Activated CD8-positive, alpha-beta memory T cell treated with anti-CD3 and anti-CD28 coated beads, Interleukin-2, amount 50 U/mL, for 24 hours (primary cell): Measurements from ENCODE around the gene SAPCD2.
"Not testable (repeated sequence)": the region's sequence is repeated elsewhere in the genome, so short reads cannot be mapped to it uniquely, and the experiment has no call there.

Experiments used
- DNase-seq: peaks from one replicate; pipeline ENCODE4 v3.0.0-alpha.2; 2020; ENCODE audit errors: extremely low read depth

Gene SAPCD2

GRCh38 chr9:137070201-137070905 is at the start of gene SAPCD2:
TSS of gene SAPCD2 (minus strand) at chr9:137070557. CDS start at chr9:137070460, 97 bp downstream.
- DNase-seq, result peak; percentile 61

- not testable (repeated sequence) for DNase-seq
Measured at GRCh38 chr9:137118092-137118603, 47.8 kb upstream of the SAPCD2 start.

DNA sequence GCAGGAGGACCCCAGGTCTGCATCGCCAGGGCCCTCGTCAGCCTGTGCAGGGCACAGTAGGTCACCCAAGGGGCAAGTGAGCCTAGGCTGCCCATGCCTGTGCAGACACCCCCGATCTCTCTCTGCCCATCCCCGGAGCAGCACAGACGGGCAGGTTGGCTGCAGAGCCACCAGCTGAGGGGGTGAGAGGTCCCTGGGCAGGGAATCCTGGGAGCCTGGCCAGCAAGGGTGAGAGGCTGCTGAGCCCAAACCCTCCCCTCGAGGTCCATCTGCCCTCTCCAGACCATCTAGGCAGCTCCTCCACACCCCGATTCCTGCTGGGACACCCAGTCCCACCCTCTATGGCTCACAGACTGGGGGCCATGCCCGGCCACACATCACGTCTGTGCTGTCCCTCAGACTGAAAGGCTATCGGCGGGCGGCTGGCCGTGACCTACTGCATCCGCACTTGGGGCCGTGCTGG is 46.9 kb upstream of the SAPCD2 start:
- DNase-seq, result no peak

- DNase-seq, result no peak
Measured at GRCh38 chr9:137116728-137117127, 46.4 kb upstream of the SAPCD2 start.

- no peak for DNase-seq
Measured at GRCh38 chr9:137116027-137116507, 45.7 kb upstream of the SAPCD2 start.

DNA sequence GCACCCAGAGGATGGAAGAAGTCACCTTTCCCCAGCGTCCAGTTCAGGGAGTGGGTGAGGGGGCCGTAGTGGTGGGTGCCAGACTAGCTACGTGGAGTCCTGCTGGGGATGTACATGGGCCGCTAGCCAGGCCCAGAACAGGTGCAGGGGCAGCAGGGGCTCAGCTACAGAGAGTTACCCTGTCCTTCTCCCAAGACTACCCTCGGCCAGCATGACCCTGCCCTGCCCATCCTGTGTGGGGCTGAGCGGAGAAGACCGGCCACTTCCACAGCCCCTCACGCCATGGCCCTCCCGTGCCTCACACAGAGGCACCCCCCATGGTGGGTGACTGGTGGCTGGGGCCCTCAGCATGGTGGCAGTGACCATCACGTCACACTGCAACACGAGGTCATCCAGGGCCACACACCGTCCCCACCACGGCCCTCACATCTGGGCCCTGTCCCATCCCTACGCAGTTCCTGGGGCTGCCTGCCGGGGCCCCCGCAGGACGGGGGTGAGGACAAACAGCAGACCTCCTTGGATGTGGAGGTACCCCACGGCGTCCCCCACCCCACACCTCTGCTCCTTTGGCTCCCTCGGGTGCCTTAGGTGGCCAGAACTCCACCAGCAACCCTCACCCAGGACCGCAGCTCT is 45.2 kb upstream of the SAPCD2 start:
- DNase-seq, result no peak

GRCh38 chr9:137114613-137115393 is 44.4 kb upstream of the SAPCD2 start, which contains the start of gene DPP7:
TSS of gene DPP7 (minus strand) at chr9:137114733. CDS start at chr9:137114713, 20 bp downstream.
- DNase-seq, result peak; percentile 34

GRCh38 chr9:137114220-137114612 is 43.9 kb upstream of the SAPCD2 start:
- no peak for DNase-seq

- DNase-seq, result no peak
Measured at GRCh38 chr9:137113385-137114159, 43.2 kb upstream of the SAPCD2 start.

GRCh38 chr9:137112564-137113384 is 42.4 kb upstream of the SAPCD2 start:
- no peak for DNase-seq

GRCh38 chr9:137111788-137112563 is 41.6 kb upstream of the SAPCD2 start:
- no peak for DNase-seq

DNA sequence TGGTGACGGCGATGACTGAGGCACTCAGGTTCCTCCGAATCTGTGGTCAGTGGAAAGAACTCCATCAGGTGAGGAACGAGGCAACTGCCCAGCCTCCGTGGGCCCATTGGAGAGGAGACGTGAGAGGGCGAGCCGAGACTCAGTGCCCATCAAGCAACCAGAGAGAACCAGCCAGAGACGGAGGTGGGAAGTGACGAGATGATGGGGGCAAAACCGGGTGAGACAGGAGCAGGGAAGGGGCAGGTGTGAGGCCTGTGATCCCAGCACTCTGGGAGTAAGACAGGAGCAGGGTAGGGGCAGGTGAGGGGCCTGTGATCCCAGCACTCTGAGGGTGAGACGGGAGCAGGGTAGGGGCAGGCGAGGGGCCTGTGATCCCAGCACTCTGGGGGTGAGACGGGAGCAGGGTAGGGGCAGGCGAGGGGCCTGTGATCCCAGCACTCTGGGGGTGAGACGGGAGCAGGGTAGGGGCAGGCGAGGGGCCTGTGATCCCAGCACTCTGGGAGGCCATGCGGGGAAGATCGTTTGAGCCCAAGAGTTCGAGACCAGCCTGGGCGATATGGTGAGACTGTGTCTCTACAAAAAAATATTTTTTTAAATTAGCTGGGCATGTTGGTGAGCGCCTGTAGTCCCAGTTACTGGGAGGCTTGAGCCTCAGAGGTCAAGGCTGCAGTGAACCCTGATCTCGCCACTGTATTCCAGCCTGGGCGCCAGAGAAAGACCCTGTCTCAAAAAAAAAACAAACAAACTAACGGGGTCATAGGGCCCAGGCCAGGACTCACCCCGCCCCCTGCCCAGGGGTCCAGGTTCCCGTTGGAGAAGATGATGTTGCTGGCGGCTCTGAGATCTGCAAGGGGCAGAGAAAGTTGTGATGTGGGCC is 40.8 kb upstream of the SAPCD2 start:
- no peak for DNase-seq

GRCh38 chr9:137110147-137110910 is 40.0 kb upstream of the SAPCD2 start:
- no peak for DNase-seq

- DNase-seq, result no peak
Measured at GRCh38 chr9:137109250-137110146, 39.1 kb upstream of the SAPCD2 start.

- no peak for DNase-seq
Measured at GRCh38 chr9:137108608-137109249, 38.4 kb upstream of the SAPCD2 start.

- DNase-seq, result no peak
Measured at GRCh38 chr9:137107982-137108381, 37.6 kb upstream of the SAPCD2 start.
